GM21390 (cell line): Measurements from ENCODE around the gene KIF22.
"Not testable (repeated sequence)": the region's sequence is repeated elsewhere in the genome, so short reads cannot be mapped to it uniquely, and the experiment has no call there.

Source experiments
- ATAC-seq: cut with Tn5 transposase; IDR thresholded peaks from one replicate; pipeline ENCODE4 v1.9.1; 2021; ENCODE audit not compliant: unreplicated experiment

KIF22 gene

DNA sequence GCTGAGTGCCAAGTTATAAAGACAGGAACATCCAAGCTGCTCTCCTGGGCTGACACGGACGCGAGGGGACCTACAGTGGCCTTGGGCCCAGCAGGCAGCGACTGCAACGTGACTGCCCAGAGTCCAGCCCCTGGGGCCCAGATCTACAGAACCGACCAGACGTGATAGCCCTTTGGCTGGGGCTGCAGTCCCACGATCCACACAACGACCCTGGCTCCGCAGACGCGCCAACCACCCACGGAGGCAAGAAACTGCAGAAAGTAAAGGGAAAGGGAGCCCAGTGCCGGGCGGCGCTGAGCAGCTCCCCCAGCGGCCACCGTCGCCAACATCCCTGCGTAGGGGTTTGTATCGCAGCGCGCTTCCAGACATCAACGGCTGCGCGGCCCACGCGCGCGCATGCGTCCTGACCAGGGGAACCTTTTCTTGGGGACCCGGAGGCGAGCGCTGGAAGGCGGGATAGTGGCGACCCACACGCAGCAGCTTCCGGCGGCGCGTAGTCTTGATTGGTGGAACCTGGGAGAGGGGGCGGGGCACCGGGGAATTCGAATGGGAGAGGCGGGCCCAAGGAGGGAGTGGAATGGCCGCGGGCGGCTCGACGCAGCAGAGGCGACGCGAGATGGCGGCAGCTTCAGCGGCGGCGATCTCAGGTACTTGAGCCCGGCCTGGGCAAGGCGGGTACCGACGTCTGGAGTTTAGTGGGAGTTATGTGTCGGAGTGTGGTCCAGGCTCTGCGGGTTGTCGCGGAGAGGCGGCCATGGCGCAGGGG lies at the start of gene KIF22:
Gene KIF22 (plus strand): TSS at position 569 of the 766 bp plus-strand sequence. CDS start 9 bp downstream, at position 578.
- peak; percentile 92 for ATAC-seq

DNA sequence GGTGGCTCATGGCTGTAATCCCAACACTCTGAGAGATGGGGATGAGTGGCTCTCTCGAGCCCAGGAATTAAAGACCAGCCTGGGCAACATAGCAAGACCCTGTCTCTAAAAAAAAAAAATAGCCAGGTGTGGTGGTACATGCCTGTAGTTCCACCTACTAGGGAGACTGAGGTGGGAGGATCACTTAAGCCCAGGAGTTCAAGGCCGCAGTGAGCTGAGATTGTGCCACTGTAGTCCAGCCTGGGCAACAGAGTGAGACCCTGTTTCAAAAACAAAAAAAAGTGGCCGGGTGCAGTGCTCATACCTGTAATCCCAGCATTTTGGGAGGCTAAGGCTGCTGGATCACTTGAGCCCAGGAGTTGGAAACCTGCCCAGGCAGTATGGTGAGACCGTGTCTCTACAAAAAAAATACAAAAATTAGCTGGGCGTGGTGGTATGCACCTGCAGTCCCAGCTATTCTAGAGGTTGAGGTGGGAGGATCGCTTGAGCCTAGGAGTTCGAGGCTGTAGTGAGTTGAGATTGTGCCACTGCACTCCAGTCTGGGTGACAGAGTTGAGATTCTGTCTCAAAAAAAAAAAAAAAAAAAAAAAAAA lies 47.8 kb upstream of the KIF22 start:
- no peak for ATAC-seq

DNA sequence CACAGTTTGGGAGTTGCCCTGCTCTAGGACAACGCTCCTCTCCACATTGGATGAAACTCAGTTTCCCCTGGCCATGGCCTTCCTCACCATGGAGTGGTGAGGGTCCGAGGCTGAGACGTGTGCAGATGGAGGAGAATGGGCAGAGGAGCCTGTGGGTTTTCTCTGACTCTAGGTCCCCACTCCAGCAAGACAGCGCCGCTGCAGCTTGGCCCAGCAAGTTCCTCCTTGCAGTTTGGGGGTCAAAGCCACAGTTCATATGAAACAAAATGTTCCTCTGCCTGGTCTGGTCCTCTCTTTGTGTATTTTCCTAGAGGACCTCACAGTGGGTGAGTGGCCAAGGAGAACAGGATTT lies 47.1 kb upstream of the KIF22 start:
- no peak for ATAC-seq

DNA sequence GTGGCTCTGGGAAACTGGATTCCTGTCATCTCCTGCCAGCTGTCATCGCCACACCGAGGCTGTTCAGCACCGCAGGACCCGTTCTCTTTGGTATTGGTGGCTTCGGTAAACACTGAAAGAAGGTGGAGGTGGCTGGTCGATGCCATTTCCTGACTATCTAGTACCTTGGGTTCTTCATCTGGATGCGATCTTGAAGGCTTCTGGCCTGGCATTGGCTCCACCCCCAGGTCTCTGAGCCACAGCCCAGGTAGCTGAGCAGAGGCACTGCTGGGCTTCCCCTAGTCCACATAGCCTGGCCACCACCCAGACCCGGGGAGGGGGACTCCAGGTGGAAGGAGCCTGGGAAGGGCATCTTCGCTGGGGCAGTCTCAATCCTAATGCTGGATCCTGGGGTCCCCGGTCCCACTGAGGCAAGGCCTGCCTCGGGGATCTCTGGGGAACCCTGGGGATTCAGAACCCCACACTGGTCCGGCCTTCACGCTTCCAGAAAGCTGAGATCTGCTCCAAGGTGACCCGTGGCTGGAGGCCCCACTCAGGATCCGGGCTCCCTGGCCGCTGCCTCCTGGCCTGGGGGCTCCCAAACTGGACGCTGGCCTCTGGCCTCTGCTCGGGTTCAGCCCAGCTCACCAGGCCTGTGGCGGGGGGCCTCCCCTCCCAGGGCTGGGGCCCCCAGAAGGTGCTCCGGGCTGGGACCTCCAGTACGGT lies 46.6 kb upstream of the KIF22 start:
- ATAC-seq: no peak

DNA sequence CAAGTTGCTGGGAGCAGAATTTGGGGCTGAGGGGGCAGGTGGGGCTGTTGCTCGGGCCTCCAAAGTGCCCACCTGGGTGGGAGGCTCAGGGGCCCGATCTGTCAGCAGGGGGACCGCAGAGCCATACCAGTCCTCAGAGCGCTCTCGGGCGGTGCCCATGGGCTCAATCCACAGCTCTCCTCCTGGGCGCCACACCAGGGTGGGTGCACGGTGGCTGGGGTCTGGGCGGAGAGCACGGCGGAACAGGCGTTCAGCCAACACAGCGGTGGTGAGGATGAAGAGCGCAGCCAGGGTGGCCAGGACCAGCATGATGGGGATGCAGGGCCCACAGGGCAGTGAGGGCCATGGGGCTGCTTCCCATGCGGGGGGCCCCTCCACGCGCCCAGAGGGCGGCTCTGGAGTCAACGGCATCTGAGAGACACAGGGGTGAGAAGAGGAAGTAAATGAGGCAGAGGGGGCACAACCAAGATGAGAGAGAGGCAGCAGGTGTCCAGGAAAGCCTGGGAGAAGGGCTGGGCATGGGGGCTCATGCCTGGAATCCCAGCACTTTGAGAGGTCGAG lies 45.9 kb upstream of the KIF22 start:
- ATAC-seq: no peak

DNA sequence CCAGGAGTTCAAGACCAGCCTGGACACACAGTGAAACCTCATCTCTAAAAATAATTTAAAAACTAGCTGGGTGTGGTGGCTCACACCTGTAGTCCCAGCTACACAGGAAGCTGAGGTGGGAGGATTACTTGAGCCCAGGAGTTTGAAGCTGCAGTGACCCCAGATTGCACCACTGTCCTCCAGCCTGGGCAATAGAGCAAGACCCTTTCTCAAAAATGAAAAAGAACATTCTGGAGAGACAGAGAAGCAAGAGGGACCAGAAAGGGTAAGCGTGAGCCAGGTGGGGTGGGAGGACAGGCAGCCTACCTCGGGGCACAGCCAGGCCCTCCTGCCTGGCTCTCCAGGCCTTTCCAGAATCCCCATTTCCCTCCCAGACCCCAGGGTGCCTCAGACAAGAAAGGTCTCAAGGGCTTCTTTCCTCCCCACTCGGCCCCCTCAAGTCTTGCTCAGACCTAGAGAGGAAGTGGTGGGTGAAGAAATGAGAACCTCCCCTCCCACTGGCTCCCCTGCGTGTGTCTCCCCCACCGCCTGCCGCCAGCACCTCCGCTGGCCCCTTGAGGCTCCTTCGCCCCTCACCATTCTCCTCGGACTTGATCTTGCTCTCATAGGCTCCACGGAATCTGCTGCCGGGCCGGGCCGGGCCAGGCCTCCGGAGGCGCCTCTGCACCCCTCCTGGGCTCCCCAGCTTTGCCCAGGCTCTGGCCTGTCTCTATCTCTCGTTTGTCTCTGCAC lies 45.3 kb upstream of the KIF22 start:
- no peak for ATAC-seq

DNA sequence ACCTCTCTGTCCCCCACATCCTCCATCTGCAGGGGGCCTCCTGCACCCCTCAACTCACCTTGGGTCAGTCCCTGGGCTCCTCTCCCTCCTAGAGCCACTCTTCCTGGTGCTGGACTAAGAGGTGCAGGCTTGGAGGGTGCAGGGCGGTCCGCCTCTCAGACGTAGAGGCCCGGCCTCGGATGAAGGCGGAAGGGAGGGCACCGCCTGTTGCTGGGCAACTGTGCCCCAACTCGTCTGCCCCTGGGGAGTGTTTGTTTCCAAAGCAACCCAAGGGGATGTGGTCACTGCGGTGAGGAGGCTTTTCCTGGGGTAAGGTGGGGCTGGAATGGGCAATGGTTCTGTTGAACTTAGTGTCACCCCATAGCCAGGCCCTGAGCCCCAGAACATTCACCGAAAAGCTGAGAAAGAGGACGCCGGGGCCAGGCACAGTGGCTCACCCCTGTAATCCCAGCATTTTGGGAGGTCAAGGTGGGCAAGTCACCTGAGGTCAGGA lies 44.7 kb upstream of the KIF22 start, which contains the start of gene C16orf54:
Gene C16orf54 (minus strand): TSS at position 138 of the 493 bp plus-strand sequence. CDS start 1,039 bp downstream, outside the sequence.
- peak; percentile 63 for ATAC-seq

DNA sequence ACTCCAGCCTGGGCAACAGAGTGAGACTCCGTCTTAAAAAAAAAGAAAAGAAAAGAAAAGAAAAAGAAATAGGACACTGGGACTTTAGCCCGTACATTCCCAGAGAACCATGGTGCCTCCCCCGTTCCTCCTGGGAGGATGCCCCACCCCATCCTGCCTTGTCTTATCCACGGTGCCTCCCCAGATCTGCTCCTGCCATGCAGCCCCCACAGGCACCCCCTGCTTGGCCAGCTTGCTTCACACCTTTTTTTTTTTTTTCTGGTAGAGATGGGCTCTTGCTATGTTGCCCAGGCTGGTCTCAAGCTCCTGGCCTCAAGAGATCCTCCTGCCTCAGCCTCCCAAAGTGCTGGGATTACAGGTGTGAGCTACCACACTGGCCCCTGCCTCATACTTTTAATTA lies 44.0 kb upstream of the KIF22 start:
- not testable (repeated sequence) for ATAC-seq

DNA sequence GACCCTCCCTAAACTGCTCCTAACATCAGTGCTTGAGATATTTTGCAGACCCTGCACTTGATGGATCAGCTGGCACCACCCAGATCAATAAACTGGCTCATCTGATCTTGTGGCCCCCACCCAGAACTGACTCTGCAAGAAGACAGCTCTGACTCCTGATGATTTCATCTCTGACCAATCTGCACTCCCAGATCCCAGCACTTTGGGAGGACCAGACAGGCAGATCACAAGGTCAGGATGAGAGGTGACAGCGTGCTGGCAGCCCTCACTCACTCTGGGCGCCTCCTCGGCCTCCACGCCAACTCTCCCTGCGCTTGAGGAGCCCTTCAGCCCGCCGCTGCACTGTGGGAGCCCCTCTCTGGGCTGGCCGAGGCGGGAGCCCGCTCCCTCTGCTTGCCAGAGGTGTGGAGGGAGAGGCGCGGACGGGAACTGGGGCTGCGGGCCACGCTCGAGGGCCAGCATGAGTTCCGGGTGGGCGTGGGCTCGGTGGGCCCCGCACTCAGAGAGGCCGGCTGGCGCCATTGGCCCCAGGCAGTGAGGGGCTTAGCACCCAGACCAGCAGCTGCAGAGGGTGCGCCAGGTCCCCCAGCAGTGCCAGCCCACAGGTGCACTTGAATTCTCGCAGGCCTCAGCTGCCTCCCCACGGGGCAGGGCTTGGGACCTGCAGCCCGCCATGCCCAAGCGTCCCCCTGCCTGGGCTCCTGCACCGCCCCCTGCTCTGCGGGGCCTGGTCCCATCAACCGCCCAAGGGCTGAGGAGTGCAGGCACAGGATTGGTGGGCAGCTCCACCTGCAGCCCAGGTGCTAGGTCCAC lies 42.4 kb upstream of the KIF22 start:
- ATAC-seq: no peak

DNA sequence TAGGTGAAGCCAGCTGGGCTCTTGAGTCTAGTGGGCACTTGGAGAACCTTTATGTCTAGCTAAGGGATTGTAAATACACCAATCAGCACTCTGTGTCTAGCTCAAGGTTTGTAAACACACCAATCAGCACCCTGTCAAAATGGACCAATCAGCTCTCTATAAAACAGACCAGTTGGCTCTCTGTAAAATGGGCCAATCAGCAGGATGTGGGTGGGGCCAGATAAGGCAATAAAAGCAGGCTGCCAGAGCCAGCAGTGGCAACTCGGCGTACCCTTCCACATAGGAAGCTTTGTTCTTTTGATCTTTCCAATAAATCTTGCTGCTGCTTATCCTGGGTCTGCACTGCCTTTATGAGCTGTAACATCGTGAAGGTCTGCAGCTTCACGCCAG lies 41.8 kb upstream of the KIF22 start:
- not testable (repeated sequence) for ATAC-seq

DNA sequence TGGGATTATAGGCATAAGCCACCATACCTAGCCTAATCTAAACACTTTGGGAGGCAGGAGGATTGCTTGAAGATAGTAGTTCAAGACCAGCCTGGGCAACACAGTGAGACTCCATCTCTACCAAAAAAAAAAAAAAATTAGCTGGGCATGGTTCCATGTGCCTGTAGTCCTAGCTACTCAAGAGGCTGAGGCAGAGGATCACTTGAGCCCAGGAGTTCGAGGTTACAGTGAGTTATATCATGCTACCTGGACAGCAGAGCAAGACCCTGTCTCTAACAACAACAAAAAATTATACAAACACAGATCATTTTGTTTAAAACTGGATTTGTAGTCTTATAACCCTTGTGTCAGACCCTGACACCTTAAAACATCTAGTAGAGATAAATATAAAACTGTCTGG lies 37.0 kb upstream of the KIF22 start:
- no peak for ATAC-seq

DNA sequence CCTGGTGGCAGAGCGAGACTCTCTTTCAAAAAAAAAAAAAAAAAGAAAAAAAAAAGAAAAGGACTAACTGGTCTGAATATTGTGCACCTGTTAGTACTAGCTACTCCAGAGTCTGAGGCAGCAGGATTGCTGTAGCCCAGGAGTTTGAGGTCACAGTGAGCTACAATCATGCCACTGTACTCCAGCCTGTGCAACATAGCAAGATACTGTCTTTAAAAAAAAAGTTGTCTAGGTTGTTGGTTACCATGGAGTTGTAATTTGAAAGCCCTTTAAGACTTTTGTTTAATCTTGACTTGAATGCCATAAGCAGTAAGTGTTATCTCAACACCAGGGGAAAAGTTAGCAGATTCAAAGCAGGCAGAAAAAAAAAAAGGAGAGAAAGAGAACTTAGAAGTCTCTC lies 33.9 kb upstream of the KIF22 start:
- ATAC-seq: no peak

DNA sequence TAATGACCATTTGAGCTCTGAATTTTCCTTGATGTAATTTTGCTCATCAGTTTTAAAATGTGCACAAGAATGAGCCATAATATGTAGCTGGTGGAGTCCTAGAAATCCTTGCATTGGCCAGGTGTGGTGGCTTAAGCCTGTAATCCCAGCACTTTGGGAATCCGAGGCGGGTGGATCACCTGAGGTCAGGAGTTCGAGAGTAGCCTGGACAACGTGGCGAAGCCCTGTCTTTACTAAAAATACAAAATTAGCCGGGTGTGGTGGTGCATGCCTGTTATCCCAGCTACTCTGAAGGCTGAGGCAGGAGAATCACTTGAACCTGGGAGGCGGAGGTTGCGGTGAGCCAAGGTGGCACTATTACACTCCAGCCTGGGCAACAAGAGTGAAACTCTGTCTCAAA lies 33.5 kb upstream of the KIF22 start:
- not testable (repeated sequence) for ATAC-seq

DNA sequence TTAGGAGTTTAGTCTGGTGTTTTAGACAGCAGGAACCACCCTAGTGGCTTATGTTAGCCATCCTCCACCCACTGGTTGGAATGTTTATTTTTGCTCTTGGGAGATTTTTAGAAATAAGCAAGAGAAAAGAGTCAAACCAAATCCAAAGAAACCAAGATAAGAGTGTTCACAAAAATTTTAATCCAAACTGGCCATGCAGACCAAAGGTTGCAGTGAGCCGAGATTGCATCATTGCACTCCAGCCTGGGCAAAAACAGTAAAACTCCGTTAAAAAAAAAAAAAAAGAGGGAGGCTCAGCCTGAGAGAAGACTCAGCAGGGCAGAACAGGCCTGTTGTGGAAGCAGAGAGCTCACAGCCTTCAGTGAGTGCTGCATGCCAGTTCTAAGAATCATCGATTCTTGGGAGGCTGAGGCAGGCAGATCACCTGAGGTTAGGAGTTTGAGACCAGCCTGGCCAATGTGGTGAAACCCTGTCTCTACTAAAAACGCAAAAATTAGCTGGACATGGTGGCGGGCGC lies 32.5 kb upstream of the KIF22 start:
- ATAC-seq: no peak

DNA sequence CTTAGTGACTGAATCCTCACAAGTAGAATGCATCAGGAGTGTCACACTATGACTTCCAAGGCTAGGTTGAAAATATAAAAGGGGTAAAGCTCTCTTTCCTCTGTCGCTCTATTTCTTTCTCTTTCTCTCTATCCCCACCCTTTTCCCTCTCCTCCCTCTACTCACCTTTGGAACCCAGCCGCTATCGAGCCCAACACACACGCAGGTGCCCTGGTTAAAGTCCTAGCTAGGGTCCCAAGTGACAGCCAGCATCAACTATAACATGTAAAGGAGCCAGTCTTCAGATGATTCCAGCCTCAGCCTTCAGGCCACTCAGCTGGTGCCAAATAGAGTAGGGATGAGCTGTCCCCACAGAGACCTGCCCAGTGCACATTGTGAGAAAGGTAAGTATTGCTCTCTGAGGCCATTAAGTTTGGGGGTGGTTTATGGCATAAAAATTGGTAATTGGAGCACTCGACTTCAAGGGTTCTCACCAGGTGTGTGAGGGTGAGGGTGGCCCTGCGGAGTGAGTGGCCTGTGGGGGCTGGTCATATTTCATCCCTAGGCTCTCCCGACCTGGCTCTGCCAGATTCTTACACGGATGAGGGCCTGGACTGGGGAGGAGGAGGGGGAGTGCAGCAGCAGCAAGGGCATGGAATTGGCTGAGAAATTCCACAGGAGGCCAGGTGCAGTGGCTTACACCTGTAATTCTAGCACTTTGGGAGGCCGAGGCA lies 29.8 kb upstream of the KIF22 start:
- no peak for ATAC-seq

DNA sequence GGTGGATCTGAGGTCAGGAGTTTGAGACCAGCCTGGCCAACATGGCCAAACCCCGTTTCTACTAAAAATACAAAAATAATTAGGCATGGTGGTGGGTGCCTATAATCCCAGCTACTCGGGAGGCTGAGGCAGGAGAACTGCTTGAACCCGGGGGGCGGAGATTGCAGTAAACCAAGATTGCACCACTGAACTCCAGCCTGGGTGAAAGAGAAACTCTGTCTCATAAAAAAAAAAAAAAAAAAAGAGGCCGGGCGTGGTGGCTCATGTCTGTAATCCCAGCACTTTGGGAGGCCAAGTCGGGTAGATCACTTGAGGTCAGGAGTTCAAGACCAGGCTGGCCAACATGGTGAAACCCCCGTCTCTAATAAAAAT lies 29.3 kb upstream of the KIF22 start:
- not testable (repeated sequence) for ATAC-seq

DNA sequence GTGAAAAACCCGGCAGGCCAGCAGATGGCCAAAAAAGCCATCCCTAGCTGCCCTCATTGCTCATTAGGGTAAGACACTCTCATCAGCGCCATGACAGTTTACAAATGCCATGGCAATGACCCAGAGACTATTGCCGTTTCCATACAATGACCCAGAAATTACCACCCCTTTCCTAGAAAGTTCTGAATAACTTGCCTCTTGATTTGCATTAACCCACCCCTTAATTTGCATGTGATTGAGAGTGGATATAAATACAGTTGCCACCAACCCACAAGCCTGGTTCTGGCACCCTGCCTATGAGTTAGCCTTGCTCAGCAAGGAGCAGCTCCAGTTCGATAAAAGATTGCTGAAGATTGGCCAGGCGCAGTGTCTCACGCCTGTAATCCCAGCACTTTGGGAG lies 28.7 kb upstream of the KIF22 start:
- ATAC-seq: no peak

DNA sequence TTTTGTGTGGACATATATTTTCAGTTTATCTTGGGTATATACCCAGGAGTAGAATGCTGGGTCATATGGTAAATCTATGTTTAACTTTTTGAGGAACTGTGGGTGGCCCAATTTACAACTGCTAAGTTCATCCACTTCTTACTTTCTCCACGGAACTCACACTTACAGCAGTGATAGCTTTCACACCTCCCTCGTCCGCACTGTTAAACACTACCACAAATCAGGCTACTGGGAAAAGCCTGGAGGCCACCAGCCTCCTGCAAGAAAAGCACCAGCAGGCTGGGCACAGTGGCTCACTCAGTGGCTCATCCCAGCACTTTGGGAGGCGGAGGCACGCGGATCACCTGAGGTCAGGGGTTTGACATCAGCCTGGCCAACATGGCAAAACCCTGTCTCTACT lies 27.2 kb upstream of the KIF22 start:
- no peak for ATAC-seq
